GM19438 (cell line): ENCODE measurements around the gene FADS3.

Source experiments
- ATAC-seq: cut with Tn5 transposase; IDR thresholded peaks from one replicate; pipeline ENCODE4 v1.9.1; 2021; ENCODE audit warnings: low read depth; ENCODE audit not compliant: unreplicated experiment

FADS3 gene

DNA sequence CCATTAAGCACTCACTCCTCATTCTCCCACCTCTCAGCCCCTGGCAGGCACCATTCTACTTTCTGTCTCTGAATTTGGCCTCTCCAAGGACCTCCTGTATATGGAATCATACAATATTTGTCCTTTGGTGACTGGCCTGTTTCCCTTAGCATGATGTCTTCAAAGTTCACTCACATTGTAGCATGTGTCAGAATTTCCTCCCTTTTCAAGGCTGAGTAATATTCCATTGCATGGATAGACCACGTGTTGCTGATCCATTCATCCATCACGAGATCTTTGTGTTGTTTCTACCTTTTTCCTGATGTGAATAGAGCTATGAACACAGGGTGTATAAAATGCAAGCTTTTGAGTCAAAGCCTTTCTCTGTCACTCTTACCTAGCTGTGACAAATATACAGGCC, 51.6 kb downstream of the FADS3 start:
- no peak for ATAC-seq

DNA sequence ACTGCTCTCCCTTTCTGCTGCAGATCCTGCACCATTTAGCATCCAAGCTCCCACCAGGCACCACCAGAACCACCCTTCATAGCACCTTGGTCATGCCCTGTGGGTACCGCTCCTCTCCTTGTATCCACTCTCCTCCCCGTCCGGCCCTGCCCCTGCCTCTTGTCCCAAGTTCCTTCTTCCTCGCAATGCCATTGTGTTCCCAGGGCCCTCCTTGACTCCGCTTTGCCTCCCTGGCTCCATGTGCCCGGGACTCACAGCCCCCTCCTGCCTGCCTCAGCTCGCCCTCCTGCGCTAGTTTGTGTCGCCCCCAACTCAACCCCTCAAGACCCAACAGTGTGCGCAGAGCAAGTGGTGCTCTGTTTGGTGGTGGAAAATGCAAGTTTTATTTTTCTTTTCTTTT, 52.4 kb downstream of the FADS3 start:
- no peak for ATAC-seq

- no peak for ATAC-seq
These were observed 52.8 kb downstream of the FADS3 start for GRCh38 chr11:61838501-61838900.

GRCh38 chr11:61837411-61838005, 53.8 kb downstream of the FADS3 start:
- ATAC-seq: no peak

DNA sequence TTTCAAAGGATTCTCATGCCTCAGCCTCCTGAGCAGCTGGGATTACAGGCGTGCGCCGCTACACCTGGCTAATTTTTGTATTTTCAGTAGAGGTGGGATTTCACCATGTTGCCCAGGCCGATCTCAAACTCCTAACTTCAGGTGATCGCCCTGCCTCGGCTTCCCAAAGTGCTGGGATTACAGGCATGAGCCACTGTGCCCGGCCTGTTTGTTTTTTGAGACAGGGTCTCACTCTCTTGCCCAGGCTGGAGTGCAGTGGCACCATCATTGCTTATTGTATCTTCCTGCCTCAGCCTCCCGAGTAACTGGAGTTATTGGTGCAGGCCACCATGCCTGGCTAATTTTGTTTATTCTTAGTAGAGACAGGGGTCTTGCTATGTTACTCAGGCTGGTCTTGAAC, 55.2 kb downstream of the FADS3 start:
- ATAC-seq: no peak

- peak; percentile 83 for ATAC-seq
These were observed 56.9 kb downstream of the FADS3 start for GRCh38 chr11:61834278-61835048.

DNA sequence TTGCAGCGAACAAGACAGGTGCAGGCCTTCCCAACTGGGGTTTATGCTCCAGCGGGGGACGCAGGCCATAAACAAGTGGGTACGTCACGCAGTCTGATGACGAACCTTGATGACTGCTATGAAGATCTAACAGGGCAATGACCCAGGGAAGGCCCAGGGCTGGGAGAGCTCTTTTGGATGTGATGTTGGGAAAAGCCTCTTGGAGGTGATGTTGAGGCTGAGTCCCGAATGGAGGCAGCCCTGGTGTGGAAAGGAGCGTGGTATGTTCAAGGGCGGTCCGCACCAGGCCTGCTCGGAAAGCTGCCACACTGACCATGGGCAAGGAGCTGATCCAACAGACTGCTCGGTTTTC, 57.4 kb downstream of the FADS3 start:
- ATAC-seq: no peak

DNA sequence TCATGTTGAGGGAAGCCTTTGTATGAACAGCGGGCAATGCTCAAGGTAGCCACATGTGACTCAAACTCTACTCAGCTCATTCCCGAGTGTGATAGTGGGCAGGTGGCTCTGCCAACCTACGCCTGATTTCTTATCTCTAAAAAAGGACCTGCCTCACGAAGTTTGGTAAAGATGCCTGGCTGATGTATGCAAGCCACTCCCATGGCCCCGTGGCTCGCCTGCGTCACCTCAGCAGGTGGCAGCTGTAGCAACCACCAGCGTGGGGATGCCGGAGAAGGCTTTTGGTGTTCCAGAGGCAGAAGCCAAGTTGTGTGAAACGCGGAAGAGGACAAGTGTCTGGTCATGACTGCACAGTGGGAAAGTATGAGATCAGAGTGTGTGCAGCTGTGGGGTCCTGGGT, 57.9 kb downstream of the FADS3 start:
- no peak for ATAC-seq

- no peak for ATAC-seq
These were observed 58.6 kb downstream of the FADS3 start for GRCh38 chr11:61832754-61833153.

DNA sequence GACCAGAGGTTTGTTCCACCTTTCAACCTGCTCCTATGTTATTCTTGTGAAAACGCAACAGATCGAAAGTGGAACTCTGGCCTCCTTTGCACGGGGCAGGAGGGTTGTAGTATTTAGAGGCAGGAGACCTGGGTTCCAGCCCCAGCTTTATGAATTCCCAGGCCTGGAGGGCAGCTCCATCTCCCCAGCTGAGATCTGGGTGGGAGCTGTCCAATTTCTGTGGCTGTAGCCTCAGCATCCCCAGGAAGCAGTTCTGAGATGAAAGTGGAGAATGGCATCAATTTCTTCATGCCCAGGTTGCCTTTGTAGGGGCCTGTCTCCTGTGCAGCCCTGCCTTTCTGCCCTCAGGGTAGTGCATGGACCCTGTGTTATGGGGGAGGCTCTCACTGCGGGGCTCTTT, 59.1 kb downstream of the FADS3 start:
- no peak for ATAC-seq

GRCh38 chr11:61830237-61831105, 60.9 kb downstream of the FADS3 start:
- no peak for ATAC-seq

GRCh38 chr11:61829806-61830205, 61.5 kb downstream of the FADS3 start:
- ATAC-seq: no peak

GRCh38 chr11:61828629-61829407, 62.5 kb downstream of the FADS3 start:
- ATAC-seq: no peak

- peak; percentile 1 for ATAC-seq
These were observed 63.0 kb downstream of the FADS3 start for GRCh38 chr11:61828379-61828628.

DNA sequence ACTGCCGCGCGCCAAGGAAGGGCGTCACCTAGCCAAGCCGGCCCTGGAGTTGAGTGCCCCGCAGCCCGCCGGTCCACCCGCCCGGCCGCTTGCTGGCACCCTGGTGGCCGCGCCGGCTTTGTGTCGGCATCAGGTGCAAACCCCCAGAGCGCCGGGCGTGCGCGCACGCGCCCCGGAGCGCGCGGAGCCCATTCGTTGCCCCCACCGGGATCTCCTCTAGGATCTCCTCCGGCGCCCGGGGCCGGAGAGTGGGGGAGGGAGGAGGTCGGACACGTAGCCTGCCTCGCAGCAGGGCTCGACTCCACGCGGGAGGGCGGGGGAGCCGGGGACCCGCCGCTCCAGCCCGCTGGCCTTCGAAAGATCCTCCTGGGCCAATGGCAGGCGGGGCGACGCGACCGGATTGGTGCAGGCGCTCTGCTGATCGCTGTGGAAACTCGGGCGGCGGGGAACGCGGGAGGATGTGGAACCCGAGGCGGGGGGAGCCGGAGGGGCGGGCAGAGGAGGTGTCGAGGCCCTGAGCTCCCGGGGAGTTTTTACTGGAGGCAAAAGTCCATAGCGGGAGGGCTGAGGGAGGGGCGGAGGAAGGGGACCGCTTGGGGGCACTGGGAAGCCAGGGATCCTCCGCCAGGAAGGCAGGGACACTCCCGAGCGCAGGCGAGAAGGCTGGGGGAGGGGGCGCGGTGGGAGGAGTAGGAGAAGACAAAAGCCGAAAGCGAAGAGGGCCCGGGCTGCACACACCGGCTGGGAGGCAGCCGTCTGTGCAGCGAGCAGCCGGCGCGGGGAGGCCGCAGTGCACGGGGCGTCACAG, 63.6 kb downstream of the FADS3 start, which contains the start of gene FADS2:
TSS of gene FADS2 (plus strand) at position 730 of the 808 bp plus-strand sequence. CDS start 91 bp downstream, outside the sequence.
- peak; percentile 71 for ATAC-seq

GRCh38 chr11:61826930-61827570, 64.3 kb downstream of the FADS3 start:
- no peak for ATAC-seq
